Measurements from ENCODE around the gene PUS10.
"Not testable (repeated sequence)": the region's sequence is repeated elsewhere in the genome, so short reads cannot be mapped to it uniquely, and the experiment has no call there.

Gene PUS10

GRCh38 chr2:60992985-60993392 is 25.1 kb downstream of the PUS10 start:
- H3K4me3 ChIP-seq (replicated peaks; ENCODE audit: low read depth, low read length), result no peak overlapping the region
- TF ChIP-seq, protein P1, sequence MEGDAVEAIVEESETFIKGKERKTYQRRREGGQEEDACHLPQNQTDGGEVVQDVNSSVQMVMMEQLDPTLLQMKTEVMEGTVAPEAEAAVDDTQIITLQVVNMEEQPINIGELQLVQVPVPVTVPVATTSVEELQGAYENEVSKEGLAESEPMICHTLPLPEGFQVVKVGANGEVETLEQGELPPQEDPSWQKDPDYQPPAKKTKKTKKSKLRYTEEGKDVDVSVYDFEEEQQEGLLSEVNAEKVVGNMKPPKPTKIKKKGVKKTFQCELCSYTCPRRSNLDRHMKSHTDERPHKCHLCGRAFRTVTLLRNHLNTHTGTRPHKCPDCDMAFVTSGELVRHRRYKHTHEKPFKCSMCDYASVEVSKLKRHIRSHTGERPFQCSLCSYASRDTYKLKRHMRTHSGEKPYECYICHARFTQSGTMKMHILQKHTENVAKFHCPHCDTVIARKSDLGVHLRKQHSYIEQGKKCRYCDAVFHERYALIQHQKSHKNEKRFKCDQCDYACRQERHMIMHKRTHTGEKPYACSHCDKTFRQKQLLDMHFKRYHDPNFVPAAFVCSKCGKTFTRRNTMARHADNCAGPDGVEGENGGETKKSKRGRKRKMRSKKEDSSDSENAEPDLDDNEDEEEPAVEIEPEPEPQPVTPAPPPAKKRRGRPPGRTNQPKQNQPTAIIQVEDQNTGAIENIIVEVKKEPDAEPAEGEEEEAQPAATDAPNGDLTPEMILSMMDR (IDR thresholded peaks at IDR 0.05; ENCODE audit: low read length, missing control alignments), result no peak

GRCh38 chr2:60991644-60992043 is 26.4 kb downstream of the PUS10 start:
- no peak for DNase-seq (ENCODE audit: low read depth)
- TF ChIP-seq, protein P1 (IDR thresholded peaks at IDR 0.05; ENCODE audit: low read length, missing control alignments), result no peak
- no peak overlapping the region for H3K4me3 ChIP-seq (replicated peaks; ENCODE audit: low read depth, low read length)

More at GRCh38 chr2:60992985-60993392, 25.1 kb downstream of the PUS10 start:
- DNase-seq (ENCODE audit: low read depth), result no peak

GRCh38 chr2:60989259-60989658 is 28.8 kb downstream of the PUS10 start:
- H3K4me3 ChIP-seq (replicated peaks; ENCODE audit: low read depth, low read length), result no peak overlapping the region
- TF ChIP-seq, protein P1 (IDR thresholded peaks at IDR 0.05; ENCODE audit: low read length, missing control alignments), result no peak
- no peak for DNase-seq (ENCODE audit: low read depth)

GRCh38 chr2:60987656-60988055 is 30.4 kb downstream of the PUS10 start:
- H3K4me3 ChIP-seq (replicated peaks; ENCODE audit: low read depth, low read length), result not testable (repeated sequence)

DNA sequence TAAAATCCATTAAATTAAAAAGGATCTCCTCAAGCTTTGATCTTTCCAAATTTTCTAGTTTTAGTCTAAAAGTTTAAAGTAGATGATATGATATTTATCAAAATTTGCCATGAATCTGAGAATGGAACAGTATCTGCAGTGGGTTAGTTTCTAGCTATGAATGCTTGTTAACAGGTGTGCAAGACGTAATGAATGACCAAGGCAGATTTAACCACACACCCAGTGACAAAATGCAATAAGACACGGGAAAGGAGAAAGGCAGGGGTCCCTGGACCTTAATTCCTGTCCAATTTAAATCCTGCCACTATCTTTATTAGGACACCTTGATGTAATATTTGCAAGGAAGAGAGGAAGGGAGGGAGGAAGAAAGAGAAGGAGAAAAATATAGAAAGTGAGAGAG is 31.0 kb downstream of the PUS10 start:
- no peak for DNase-seq (ENCODE audit: low read depth)
- TF ChIP-seq, protein P1 (IDR thresholded peaks at IDR 0.05; ENCODE audit: low read length, missing control alignments), result no peak
- no peak overlapping the region for H3K4me3 ChIP-seq (replicated peaks; ENCODE audit: low read depth, low read length)

More at GRCh38 chr2:60987656-60988055, 30.4 kb downstream of the PUS10 start:
- DNase-seq (ENCODE audit: low read depth), result not testable (repeated sequence)

DNA sequence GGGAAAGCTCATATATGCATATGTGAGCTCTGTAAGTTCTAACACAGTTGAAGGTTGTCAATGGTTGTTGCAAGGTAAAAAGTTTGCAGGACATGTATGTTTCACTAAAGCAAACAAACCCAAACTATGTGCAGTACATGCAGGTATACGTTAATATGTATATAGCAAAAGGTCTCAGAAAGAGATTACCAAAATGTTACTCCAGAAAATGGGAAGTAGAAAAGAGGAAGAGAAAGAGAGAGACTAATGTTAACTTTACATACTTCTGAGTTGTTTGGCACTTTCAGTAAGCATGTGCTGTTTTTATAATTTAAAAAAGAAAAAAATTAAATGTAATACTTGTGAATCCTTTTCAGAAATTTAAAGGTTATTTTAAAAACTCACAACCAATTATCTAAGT is 33.3 kb downstream of the PUS10 start:
- TF ChIP-seq, protein P1 (IDR thresholded peaks at IDR 0.05; ENCODE audit: low read length, missing control alignments), result no peak
- no peak overlapping the region for H3K4me3 ChIP-seq (replicated peaks; ENCODE audit: low read depth, low read length)
- DNase-seq (ENCODE audit: low read depth), result no peak

GRCh38 chr2:60982066-60982465 is 36.0 kb downstream of the PUS10 start:
- DNase-seq (ENCODE audit: low read depth); H3K4me3 ChIP-seq (replicated peaks; ENCODE audit: low read depth, low read length): not testable (repeated sequence)

DNA sequence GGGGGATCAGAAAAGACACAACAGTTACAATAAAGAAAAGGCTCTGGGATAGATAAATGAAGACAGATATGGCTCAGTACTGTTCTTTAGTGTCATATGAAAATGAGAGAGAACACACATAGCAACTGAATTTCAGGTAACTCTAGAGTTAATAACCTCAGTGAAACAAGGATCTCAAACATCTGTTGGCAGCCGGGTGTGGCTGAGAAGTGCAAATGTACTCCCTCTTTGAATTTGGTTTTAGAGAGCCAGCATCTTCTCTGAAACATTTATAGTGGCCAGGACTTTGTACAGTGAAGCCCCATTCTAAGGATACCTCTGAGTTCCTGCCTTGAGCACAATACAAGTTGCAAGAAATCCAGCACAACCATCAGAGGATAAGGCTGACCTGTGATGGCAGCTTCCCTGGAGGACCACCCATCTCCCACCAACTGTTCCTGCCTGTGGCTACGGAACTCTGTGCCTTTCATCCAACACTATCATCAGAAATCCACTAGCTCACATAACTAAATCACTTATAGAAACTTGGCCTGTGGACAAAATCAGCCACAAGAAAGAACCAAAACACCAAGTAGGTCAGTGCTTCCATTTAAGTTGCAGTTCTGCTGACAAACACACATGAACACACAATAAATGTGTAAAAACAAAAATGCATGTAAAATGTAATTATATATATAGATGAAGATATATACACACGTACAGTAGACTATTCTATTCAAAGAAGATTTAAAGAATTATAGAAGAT is 37.8 kb downstream of the PUS10 start:
- TF ChIP-seq, protein P1 (IDR thresholded peaks at IDR 0.05; ENCODE audit: low read length, missing control alignments), result no peak
- H3K4me3 ChIP-seq (replicated peaks; ENCODE audit: low read depth, low read length), result no peak overlapping the region
- no peak for DNase-seq (ENCODE audit: low read depth)

Measured in fibroblast of pulmonary artery (primary cell).